HL-60/S4 treated with retinoic acid at 250 ng/mL for 4 days and 3 days (cell line): Measurements from ENCODE around the gene CAMK1D.

Source experiments
- in situ Hi-C: fragments of 300-500 bp; cut with MboI; formaldehyde crosslinking; loops from 2 replicates; pipeline ENCODE4 v1.7.0; 2022; ENCODE audit warnings: low sequenced_read_pairs

Gene CAMK1D

DNA sequence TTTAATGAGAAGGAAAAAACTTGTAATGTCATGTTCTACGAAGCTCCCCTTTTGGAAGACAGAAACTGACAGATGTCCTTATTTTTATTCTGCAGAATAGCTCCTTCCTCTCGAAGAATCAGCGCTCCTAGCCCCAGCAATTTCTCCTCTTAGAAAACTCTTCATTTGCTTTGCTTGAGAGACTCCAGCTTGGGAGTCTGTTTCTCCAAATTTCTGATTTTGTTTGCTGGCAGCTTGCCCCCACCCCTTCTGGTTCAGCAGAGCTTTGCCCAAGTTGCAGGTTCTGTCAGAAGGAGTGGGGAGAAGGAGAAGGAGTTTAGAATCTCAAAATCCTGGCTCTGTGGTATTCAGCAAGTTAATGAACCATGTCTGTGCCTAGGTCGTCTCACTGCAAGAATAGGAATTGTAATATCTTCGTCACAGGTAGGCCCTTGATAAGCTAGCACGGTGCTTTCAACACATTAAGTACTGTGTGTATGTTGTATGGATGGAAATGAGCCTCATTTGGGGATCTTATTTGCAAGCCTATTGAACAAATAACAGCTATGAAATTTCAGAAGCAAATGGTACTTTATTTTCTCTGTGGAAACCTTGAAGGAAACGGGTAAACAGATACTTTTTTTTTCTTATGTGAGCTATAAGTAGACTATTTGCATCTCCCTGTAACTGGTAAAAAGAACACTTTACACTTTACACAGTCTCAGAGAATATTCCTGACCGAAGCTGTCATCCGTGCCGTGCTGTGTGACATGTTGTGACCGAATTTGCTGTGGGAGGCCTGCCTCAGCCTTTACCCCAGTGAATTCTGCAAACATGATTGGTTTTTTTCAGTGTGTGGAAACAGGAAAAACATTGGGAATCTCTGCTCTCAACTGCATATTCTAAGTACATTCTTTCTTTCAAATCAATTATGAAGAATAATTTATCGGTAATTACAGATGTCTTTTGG is 290.9 kb downstream of the CAMK1D start:
- in situ Hi-C loops: no loop called here

DNA sequence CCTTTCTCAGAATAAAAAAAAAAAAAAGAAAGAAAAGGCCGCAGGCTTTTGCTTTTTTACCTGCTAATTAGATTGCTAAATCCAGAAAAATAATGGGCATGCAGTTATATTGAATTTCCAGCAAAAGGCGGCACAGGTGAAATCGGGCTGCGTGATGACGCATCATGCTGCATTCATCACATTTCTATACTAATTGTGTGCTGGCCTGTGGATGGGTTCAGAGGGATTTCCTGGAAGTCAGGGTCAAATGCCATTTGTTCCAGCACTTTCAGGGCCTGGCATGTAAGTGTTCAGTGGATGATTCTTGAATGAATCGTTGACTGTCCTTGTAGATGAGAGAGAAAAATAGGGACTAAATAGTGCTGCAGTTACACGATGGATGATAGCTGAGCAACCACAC is 292.7 kb downstream of the CAMK1D start:
- in situ Hi-C loops: no loop called here

DNA sequence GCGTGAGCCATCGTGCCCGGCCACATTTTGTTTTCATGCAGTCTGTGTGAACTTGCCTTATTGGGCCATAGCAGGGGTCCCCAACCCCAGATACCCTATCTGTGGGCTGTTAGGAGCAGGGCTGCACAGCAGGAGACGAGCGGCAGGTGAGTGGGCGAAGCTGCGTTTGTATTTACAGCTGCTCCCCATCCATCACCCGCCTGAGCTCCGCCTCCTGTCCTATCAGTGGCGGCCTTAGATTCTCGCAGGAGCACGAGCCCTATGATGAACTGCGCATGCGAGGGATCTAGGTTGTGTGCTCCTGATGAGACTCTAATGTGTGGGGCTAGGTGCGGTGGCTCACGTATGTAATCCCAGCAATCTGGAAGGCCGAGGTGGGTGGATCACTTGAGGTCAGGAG is 293.9 kb downstream of the CAMK1D start:
- in situ Hi-C loops: no loop called here

DNA sequence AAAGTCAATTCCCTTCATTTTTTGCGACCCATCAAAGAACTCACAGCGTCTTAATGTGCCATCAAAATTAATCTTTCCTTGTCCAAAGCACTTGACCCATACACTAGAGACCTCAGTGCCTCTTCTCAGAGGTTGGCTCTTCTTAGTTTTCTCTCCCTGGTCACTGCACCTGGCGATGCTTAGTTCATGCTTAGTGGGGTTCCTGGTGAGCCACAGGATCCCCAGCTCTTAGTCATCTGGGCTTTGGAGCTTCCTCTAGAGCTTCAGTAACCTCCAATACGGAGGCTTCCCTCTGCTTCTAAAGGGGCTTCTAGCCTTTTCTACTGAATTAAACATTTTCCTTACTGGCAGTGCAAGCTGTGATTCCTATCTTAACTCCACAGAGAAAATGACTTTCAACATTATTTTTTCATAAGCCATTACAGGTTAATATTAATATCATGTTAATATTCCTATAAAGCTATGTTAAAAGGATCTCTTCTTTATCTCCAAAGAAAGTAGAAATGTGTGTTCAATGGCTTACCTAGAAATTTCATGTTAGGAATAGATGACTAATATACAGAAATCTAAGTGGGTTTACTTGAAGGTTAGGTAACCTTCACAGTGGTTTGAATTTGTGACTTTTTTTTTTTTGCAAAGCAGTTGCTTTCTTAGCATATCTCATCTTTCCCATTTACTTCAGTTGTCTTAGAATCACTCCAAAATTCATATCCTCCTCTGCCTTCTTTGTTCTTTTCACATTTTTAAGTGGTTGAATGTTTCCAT is 295.2 kb downstream of the CAMK1D start:
- in situ Hi-C loops: no loop called here

DNA sequence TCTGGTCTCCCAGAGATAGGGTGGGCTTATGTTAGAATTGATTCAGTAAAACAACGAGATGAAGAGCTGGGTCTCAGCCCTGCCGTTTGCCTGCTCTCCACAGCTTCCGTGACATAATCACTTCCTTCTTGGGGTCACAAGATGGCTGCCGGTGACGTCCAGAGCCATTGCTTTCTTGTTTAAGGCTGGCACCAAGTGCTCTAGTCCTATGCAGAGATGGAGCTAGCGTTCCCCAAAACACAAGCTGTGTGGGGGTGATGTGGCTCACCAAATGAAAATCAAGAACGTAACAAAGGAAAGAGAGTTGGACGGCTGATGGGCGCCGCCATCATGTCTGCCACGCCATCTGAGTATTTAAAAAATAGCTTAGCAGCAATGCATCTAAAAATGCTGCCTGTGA is 296.1 kb downstream of the CAMK1D start:
- in situ Hi-C loops: no loop called here

DNA sequence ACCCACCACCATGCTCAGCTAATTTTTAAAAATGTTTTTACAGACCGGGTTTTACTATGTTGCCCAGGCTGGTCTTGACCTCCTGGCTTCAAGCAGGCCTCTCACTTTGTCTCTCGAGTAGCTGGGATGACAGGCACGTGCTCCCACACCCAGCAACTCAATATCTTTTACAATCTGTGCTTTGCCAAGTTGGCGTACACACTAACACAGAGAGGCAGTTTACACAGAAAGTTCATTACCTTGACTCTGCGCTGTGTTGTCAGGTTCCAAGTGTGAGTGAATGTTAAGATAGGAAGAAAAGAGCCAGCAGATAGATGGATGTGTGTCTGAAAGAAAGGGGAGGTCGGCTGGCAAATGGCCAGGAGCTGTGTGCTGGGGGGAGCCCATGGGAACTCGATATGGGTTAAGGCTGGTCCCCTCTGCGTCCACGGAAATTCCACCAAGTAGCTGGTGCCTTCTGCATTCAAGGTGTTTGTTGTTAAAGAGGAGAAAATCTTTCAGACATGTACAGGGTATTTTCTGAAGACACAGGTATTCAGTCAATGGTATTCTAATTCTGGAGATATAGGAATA is 299.8 kb downstream of the CAMK1D start:
- in situ Hi-C loops: no loop called here

DNA sequence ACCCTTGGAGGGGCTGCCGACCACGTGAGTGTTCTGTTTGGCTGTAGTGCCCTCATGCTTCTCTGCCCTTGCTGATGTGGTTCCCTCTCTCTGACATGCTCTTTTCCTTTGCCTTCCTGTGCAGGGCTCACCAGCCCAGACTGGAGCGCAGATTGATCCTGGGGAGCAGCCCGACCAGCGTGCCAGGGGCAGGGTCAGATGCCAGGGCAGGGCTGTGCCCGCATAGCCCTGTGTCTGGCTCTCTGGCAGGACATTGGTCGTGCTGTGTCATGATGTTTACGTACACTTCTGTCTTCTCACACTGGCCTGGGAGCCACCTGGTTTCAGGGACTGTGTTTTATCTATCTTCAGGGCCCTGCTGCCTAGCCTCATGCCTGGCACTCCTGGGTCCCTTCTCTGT is 300.8 kb downstream of the CAMK1D start:
- in situ Hi-C loops: loop anchor here (10.0 kb wide), 1 partner anchor 385 kb away; no protein-coding TSS in a partner anchor

DNA sequence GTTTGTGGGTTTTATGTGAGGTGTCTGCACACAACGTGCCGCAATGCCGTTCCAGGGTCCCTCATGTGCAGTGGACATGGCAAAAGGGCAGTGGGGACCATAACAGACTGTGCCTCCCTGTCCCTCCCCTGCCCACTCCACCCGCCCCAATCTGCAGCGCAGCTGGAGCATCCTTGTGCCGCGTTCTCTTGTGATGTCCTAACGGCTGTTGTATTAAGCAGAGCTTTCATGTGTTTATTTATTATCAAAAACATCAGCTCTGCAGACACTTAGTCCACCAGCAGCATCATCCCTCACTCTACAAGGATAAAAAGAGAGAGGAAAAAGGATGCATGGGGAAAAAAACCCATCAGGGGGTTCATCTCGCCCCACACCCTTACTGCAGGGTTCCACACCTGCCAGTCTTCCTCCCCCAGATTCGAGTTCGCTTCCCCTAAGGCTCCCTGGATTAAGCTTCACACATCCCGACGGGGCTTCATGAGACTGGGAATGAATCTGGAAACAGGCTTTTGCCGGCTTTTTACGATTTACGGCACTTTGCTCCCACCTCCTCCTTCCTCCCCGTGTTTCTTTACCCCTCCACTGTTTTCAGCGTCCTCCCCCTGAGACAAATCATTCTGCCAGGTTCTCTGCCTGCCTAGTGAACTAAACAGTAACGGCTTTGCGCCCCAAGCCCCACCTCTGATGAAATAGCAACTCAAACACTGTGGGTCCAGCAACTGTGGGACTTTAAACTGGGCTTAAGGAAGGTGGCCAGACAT is 301.4 kb downstream of the CAMK1D start:
- in situ Hi-C loops: loop anchor here (10.0 kb wide), 1 partner anchor 386 kb away; no protein-coding TSS in a partner anchor

DNA sequence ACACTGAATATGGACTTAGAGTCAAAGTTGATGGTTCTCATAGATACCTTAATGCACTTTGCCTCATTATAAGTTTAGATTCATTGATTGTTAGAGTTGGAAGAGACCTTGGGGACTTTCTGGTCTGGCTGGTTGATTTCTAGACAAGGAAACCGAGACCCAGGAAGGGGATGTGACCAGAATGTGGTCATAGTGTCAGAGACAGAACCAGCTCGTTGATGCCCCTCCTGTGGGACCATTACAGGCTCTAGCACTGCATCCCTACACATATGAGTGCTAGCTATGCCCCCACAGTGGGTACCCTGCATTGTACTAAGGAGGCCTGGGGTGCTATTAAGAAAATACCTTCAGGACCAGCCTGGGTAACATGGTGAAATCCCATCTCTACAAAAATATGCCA is 306.6 kb downstream of the CAMK1D start:
- in situ Hi-C loops: loop anchor here (10.0 kb wide), 1 partner anchor 391 kb away; no protein-coding TSS in a partner anchor

DNA sequence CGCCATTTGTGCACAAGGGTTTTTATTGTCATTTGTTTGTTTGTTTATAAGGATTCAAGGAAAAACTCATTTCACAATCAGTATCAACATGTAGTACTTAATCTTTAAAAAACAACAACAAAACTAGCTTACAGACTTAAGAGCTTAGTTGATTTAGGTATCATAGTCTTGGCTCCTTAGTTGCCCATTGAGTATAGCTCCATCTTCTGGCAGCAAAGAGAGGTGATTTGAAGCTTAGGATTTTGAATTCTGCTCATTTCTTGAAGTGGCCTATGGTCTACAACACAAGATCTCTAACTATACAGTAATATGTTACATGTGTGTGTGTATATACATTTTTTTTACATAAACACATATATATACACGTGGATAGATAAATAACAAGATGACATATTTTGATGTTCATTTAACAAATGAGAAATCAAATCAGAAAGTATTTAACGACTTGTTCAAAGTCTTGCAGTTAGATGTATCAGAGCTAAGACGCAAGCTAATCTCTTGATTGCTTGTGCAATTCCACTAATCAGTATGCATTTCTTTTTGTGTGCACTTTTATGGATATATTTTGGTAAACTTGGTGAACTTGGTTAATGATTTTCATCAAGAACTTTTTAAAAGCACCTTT is 307.3 kb downstream of the CAMK1D start:
- in situ Hi-C loops: loop anchor here (10.0 kb wide), 1 partner anchor 392 kb away; no protein-coding TSS in a partner anchor

DNA sequence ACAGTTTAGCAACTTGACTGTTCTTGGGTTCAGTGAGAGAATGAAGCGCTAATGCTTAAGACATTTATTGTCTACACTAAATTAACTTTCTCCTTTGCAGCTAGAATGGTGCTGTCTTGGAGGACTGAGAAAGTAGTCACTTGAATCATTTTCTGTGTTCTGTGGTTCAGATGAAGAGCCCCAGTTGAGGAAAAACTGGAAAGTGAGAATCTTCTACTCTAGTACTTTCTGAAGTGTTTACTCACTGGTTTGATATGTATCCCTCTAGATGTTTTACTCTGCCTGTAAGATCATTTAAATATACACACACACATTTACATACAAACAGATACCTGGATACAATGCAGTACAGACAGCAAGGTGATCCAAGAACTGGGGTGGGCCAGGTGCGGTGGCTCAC is 308.1 kb downstream of the CAMK1D start:
- in situ Hi-C loops: loop anchor here (10.0 kb wide), 1 partner anchor 393 kb away; no protein-coding TSS in a partner anchor

DNA sequence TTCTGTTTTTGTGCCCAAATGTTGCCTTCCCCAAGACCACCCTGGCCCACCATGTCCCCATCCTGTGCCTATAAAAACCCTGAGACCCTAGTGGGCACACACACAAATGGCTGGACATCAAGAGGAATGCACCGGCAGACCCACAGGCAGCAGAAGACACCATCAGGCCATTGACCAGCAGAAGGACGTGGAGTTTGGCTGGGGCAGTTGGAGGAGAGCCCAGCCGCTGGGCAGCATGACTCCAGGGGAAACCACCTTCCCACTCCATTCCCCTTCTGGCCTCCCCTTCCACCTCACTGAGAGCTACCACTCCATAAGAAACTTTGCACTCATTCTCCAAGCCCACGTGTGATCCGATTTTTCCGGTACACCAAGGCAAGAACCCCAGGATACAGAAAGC is 309.2 kb downstream of the CAMK1D start:
- in situ Hi-C loops: loop anchor here (10.0 kb wide), 1 partner anchor 394 kb away; no protein-coding TSS in a partner anchor

DNA sequence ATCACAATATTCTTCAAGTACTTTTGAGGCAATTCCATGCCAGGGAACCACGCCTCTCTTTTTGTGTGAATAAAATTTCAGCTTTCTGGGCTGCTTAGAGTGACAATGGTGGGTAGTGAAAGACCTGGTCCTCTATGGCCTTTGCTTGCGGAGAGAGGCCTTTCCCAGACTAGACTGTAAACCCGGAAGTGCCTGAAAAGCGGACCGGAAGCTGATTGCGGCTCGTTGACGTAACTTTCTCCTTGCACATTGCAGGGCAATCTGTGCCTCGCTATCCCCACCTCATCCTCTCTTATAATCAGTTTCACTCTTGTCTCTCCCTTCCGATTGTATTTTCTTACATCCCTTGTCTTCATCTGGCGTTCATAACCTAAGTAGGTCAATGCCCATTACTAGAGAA is 310.4 kb downstream of the CAMK1D start:
- in situ Hi-C loops: loop anchor here (10.0 kb wide), 1 partner anchor 395 kb away; no protein-coding TSS in a partner anchor

DNA sequence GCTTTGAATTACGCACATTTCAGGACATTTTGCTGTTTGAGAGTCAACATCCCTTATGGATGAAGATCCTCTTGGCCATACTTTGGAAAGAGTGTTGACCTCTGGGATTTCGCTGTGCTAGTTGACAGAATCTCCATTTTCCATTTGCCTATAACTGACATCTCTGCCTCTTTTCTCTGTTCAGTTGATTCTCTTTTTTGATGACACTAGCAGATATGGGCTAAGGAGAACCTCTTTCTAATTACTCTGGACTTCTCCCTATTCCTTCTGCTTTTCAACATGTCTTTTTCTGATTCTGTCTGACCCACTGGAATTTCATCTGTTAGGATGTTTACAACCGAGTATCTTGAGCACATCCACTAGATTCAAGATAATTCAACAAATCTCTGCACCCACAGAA is 311.5 kb downstream of the CAMK1D start:
- in situ Hi-C loops: no loop called here

DNA sequence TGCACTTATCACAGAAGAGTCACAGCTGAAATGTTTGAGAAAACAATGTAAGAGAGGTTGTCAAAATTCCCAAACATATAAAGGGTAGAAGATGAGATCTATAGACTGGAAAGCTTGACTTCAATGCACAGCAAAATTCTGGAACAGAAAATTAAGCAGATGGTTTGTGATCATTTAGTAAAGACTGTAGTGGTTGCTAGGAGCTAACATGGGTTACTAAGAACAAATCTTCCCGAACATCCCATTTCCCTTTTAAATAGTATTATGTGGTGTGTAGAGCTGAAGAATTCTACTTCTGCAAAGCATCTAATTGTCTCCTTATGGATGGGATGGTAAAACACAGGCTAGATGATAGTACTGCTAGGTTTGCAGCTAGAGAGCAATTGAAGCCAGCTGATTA is 312.3 kb downstream of the CAMK1D start:
- in situ Hi-C loops: no loop called here

DNA sequence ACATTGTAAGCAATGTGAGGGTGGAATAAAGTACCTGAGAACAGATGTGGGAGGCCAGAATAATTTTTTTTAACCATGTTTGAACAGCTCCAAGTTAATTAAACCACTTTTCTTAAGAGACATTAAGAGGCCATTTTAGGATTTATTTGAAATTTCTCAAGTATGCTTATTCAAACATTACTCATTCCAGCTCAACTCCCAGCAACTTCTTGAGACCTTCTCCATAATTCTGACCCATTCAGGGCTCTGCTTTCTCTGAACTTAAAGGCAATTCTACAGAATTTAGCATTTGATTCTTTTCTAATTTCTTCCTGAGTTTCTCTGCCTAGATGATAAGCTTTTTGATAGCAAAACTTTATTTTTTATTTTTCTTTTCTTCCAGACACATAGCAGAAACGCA is 314.5 kb downstream of the CAMK1D start:
- in situ Hi-C loops: no loop called here

DNA sequence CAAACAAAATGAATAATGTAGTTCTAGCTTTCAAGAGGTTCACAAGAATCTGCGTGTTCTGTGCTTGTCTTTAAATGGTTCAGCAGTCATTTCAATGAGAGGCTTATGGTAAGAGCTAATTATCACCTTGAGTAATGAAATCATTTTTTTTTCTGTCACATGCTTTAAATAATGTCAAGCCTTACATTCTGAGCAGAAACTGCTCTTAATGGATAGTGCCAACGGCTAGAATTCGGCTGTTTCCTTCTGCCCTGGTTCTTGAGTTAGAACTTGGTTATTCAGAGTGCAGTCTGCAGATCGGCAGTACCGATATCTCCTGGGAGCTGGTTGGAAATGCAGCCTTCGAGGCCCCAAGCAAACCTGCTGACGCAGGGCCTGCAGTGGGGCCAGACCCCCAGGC is 316.2 kb downstream of the CAMK1D start:
- in situ Hi-C loops: no loop called here

DNA sequence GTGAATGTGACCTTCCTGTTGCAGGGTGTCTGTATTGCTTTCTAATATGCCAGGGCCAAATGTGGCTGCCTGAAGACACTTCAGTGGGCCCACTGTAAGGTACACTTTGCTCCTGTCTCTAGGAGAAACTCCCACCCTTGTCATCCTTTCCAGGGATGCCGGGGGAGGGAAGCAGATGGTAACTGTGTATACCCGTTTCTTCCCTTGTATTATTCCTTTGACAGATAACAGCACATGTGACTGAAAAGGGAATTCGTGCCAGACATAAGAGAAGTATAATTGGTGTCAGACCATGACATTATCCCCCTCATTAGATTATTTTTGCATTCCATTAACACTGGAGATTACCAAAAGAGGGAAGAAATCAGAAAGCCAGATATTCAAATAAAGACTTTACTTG is 317.7 kb downstream of the CAMK1D start:
- in situ Hi-C loops: no loop called here

DNA sequence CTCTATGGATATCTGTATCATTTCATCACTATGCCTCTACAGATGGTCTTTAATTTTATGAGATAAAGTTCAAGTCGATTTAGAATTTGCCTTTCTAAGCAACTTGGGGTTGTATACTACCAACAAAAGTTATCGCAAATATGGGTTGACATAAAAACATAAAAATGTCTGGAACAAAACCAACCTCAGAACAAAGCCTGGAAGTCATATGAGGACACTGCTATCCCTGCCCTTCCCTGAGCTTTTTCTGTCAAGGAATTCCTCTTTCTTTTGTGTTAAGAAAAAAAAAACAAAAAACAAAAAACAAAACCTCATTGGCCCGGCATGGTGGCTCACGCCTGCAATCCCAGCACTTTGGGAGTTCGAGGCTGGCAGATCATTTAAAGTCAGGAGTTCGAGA is 319.3 kb downstream of the CAMK1D start:
- in situ Hi-C loops: no loop called here

DNA sequence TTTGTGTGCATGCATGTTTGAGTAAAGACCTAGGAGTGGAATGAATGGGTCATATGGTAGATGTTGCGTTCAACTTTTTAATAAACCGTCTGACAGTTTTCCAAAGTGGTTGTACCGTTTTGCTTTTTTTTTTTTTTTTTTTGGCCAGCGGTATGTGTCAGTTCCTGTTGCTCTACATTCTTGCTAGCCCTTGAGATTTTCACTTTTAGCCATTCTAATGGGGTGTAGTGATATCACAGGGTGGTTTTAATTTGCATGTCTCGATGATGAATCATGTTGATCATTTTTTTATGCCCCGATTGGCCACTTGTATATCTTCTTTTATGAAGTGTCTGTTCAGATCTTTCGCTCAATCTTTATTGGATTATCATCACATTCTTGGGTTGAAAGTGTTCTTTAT is 320.7 kb downstream of the CAMK1D start:
- in situ Hi-C loops: no loop called here
